HEK293 (cell line): ENCODE measurements around the gene FPGS.
A peak's percentile ranks its signal among the peaks of the same experiment; 100 is the strongest.

Experiments
- CTCF ChIA-PET: fragments of 350-600 bp; formaldehyde crosslinking; extraction: SDS; loops from one replicate; lab custom pipeline; 2021; ENCODE audit warnings: antibody characterized with exemption; lab: Yijun Ruan, JAX
- POLR2A ChIA-PET: fragments of 300-600 bp; formaldehyde crosslinking; extraction: SDS; loops from one replicate; lab custom pipeline; 2020; ENCODE audit warnings: antibody characterized with exemption, inconsistent platforms; lab: Yijun Ruan, JAX
- H3K27ac ChIP-seq: fragments of 200-500 bp; sonication (Bioruptor generic); 2 replicates; pipeline ENCODE4 v1.5.1; 2014; ENCODE audit warnings: low read depth, low read length, control low read depth, inconsistent platforms; ENCODE audit errors: extremely low read depth
- H3K36me3 ChIP-seq, 2 experiments: fragments of 200-500 bp in 1 of 2; sonication (Bioruptor generic) in 1 of 2; 1 replicate in 1 of 2; 2 replicates in 1 of 2; pipeline ENCODE4 v1.5.1; 2014 to 2017; ENCODE audit warnings: inconsistent platforms in 2 of 2, low read length in 2 of 2; ENCODE audit not compliant: control insufficient read depth in 2 of 2, insufficient read depth in 1 of 2
- H3K4me1 ChIP-seq: fragments of 200-500 bp; sonication (Bioruptor generic); 2 replicates; pipeline ENCODE4 v1.5.1; 2014; ENCODE audit warnings: mild to moderate bottlenecking, low read length, inconsistent platforms; ENCODE audit not compliant: control insufficient read depth, insufficient read depth
- H3K4me3 ChIP-seq: 2 replicates; pipeline ENCODE4 v1.5.1; 2011; ENCODE audit warnings: low read depth, mild to moderate bottlenecking, control low read depth, low read length, moderate library complexity
- H3K9me3 ChIP-seq: fragments of 200-500 bp; sonication (Bioruptor generic); 2 replicates; pipeline ENCODE4 v1.5.1; 2014; ENCODE audit warnings: low read depth, low read length, inconsistent platforms; ENCODE audit not compliant: control insufficient read depth, insufficient read depth
- EGR2 ChIP-seq: fragments of 450-650 bp; formaldehyde crosslinking; IDR thresholded peaks from 2 replicates; pipeline ENCODE4 v1.5.1; 2016; ENCODE audit warnings: low read depth, missing biosample characterization, missing genetic modification characterization
- GLIS2 ChIP-seq: fragments of 450-650 bp; formaldehyde crosslinking; IDR thresholded peaks from 2 replicates; pipeline ENCODE4 v1.5.1; 2016; ENCODE audit warnings: missing biosample characterization, missing genetic modification characterization
- RBAK ChIP-seq: fragments of 450-650 bp; formaldehyde crosslinking; IDR thresholded peaks from 2 replicates; pipeline ENCODE4 v1.5.1; 2016; ENCODE audit warnings: missing biosample characterization, missing genetic modification characterization
- ZBTB20 ChIP-seq: fragments of 450-650 bp; formaldehyde crosslinking; IDR thresholded peaks from 2 replicates; pipeline ENCODE4 v1.5.1; 2016; ENCODE audit warnings: missing biosample characterization, missing genetic modification characterization
- ZBTB21 ChIP-seq: fragments of 450-650 bp; formaldehyde crosslinking; IDR thresholded peaks from 2 replicates; pipeline ENCODE4 v1.5.1; 2017; ENCODE audit warnings: missing biosample characterization, missing genetic modification characterization
- ZBTB26 ChIP-seq: fragments of 450-650 bp; formaldehyde crosslinking; optimal IDR thresholded peaks from 2 replicates; pipeline ENCODE3; 2016; ENCODE audit warnings: missing biosample characterization, mild to moderate bottlenecking, missing genetic modification characterization
- ZBTB48 ChIP-seq: fragments of 450-650 bp; formaldehyde crosslinking; IDR thresholded peaks from 2 replicates; pipeline ENCODE4 v1.5.1; 2016; ENCODE audit warnings: missing biosample characterization, missing genetic modification characterization
- ZFHX2 ChIP-seq: fragments of 450-650 bp; formaldehyde crosslinking; conservative IDR thresholded peaks from 2 replicates; pipeline ENCODE4 v1.5.1; 2016; ENCODE audit warnings: missing biosample characterization, missing genetic modification characterization
- ZNF19 ChIP-seq: fragments of 450-650 bp; formaldehyde crosslinking; IDR thresholded peaks from 2 replicates; pipeline ENCODE4; 2016; ENCODE audit warnings: missing biosample characterization, missing genetic modification characterization, low read depth
- ZNF23 ChIP-seq: fragments of 450-650 bp; formaldehyde crosslinking; IDR thresholded peaks from 2 replicates; pipeline ENCODE4 v1.5.1; 2016; ENCODE audit warnings: missing biosample characterization, missing genetic modification characterization, borderline replicate concordance
- ZNF335 ChIP-seq: fragments of 450-650 bp; formaldehyde crosslinking; conservative IDR thresholded peaks from 2 replicates; pipeline ENCODE4 v1.5.1; 2016; ENCODE audit warnings: missing biosample characterization, missing genetic modification characterization
- ZNF341 ChIP-seq: fragments of 450-650 bp; formaldehyde crosslinking; IDR thresholded peaks from 2 replicates; pipeline ENCODE4; 2016; ENCODE audit warnings: low read depth, missing biosample characterization, missing genetic modification characterization
- ZNF354C ChIP-seq: fragments of 450-650 bp; formaldehyde crosslinking; IDR thresholded peaks from 2 replicates; pipeline ENCODE4 v1.5.1; 2016; ENCODE audit warnings: missing biosample characterization, missing genetic modification characterization, low read depth, borderline replicate concordance
- ZNF404 ChIP-seq: fragments of 450-650 bp; formaldehyde crosslinking; IDR thresholded peaks from 2 replicates; pipeline ENCODE4 v1.5.1; 2017; ENCODE audit warnings: missing biosample characterization, missing genetic modification characterization
- ZNF423 ChIP-seq: fragments of 450-650 bp; formaldehyde crosslinking; IDR thresholded peaks from 2 replicates; pipeline ENCODE4 v1.5.1; 2016; ENCODE audit warnings: missing biosample characterization, missing genetic modification characterization
- ZNF555 ChIP-seq: fragments of 450-650 bp; formaldehyde crosslinking; conservative IDR thresholded peaks from 2 replicates; pipeline ENCODE4 v1.5.1; 2017; ENCODE audit warnings: missing biosample characterization, mild to moderate bottlenecking, missing genetic modification characterization, inconsistent platforms
- ZNF645 ChIP-seq: fragments of 450-650 bp; formaldehyde crosslinking; IDR thresholded peaks from 2 replicates; pipeline ENCODE4; 2016; ENCODE audit warnings: missing biosample characterization, missing genetic modification characterization
- ZNF777 ChIP-seq: fragments of 450-650 bp; formaldehyde crosslinking; IDR thresholded peaks from 2 replicates; pipeline ENCODE4 v1.5.1; 2017; ENCODE audit warnings: missing biosample characterization, missing genetic modification characterization, borderline replicate concordance
- TF ChIP-seq, protein P1 (sequence below): fragments of 450-650 bp; formaldehyde crosslinking; conservative IDR thresholded peaks from 2 replicates; pipeline ENCODE4 v1.5.1; 2016; ENCODE audit warnings: low read depth, missing biosample characterization, missing genetic modification characterization

Gene FPGS

GRCh38 chr9:127802576-127803443, at the start of gene FPGS (continued):
- TF ChIP-seq ZBTB48 (0 out of 2 replicates have a peak, but pooled peaks have one; percentile 31), ZBTB26 (tag by site-specific recombination) (peak; percentile 88)

GRCh38 chr9:127753148-127753547, 49.5 kb upstream of the FPGS start:
- ChIA-PET POLR2A (no interaction called here), CTCF (interaction anchor here (2.0 kb wide), 1 partner anchor 18 kb away, joined by 8 read pairs; the partner anchor contains the start of gene TOR2A)
- Histone ChIP-seq H3K36me3 (no peaks in the 10 kb centered on the region), H3K9me3 (no peaks in the 10 kb centered on the region), H3K27ac (no peak overlapping the region), H3K4me3 (no peak overlapping the region), H3K4me1 (0 out of 2 replicates have a peak, but pooled peaks cover 2% of the 10 kb centered on the region)
- TF ChIP-seq ZNF19 (tag by site-specific recombination) (no peak), ZFHX2 (tag by site-specific recombination) (peak; percentile 71), EGR2 (tag by site-specific recombination) (peak; percentile 86)

DNA sequence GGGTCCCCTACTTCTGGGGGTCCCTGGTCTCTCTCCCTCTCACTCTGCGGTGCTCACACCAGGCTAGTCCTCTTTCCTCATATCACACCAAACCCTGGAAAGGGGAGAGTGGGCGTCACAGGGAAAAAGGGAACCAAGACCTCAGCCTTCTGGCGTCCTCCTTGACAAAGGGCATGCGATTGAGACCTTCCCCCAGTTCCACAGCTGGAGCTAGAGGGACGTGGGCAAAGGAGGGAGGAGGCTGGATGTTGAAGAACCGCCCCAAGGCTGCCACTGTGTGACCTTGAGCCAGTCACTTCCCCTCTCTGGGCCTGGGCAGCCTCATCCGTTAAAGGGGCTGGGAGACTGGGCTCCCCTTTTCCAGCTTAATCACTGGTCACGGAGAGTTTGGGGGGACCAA, 49.1 kb upstream of the FPGS start:
- Histone ChIP-seq H3K9me3 (no peaks in the 10 kb centered on the region), H3K4me1 (0 out of 2 replicates have a peak, but pooled peaks cover 2% of the 10 kb centered on the region), H3K4me3 (no peak overlapping the region), H3K36me3 (no peaks in the 10 kb centered on the region), H3K27ac (no peak overlapping the region)
- ChIA-PET POLR2A (interaction anchor here (1.1 kb wide), 1 partner anchor 18 kb away, joined by 5 read pairs; no protein-coding TSS in a partner anchor), CTCF (interaction anchor here (0.6 to 2.0 kb wide), 2 partner anchors 19 to 189 kb away, joined by 4 to 8 read pairs; partner anchors contain the start of gene TOR2A)
- TF ChIP-seq ZNF23, result no peak
- no peak for TF ChIP-seq ZNF404 (tag by site-specific recombination)
- no peak for TF ChIP-seq ZNF645
- TF ChIP-seq ZBTB20, result no peak
- TF ChIP-seq, protein P1, sequence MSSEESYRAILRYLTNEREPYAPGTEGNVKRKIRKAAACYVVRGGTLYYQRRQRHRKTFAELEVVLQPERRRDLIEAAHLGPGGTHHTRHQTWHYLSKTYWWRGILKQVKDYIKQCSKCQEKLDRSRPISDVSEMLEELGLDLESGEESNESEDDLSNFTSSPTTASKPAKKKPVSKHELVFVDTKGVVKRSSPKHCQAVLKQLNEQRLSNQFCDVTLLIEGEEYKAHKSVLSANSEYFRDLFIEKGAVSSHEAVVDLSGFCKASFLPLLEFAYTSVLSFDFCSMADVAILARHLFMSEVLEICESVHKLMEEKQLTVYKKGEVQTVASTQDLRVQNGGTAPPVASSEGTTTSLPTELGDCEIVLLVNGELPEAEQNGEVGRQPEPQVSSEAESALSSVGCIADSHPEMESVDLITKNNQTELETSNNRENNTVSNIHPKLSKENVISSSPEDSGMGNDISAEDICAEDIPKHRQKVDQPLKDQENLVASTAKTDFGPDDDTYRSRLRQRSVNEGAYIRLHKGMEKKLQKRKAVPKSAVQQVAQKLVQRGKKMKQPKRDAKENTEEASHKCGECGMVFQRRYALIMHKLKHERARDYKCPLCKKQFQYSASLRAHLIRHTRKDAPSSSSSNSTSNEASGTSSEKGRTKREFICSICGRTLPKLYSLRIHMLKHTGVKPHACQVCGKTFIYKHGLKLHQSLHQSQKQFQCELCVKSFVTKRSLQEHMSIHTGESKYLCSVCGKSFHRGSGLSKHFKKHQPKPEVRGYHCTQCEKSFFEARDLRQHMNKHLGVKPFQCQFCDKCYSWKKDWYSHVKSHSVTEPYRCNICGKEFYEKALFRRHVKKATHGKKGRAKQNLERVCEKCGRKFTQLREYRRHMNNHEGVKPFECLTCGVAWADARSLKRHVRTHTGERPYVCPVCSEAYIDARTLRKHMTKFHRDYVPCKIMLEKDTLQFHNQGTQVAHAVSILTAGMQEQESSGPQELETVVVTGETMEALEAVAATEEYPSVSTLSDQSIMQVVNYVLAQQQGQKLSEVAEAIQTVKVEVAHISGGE (tag by site-specific recombination), result no peak
- TF ChIP-seq GLIS2, result no peak
- TF ChIP-seq ZNF555 (tag by site-specific recombination), result no peak
- no peak for TF ChIP-seq ZBTB21 (tag by site-specific recombination)
- no peak for TF ChIP-seq ZNF19 (tag by site-specific recombination)
- no peak for TF ChIP-seq ZNF423 (tag by site-specific recombination)
- no peak for TF ChIP-seq ZNF354C
- TF ChIP-seq ZNF777, result no peak
- no peak for TF ChIP-seq ZNF335 (tag by site-specific recombination)
- no peak for TF ChIP-seq ZNF341 (tag by site-specific recombination)
- no peak for TF ChIP-seq RBAK
